CD4-positive, alpha-beta T cell (primary cell): ENCODE results near the gene IKBKG. TPM values are rescaled to one million over a fixed set of nuclear protein-coding genes. Genes with fewer than 3 reads are reported as not detected.

ENCODE experiments used
- ATAC-seq: fragments of 200-7000 bp; cut with Tn5 transposase; one replicate; pipeline ENCODE4 v1.10.0; 2022; ENCODE audit warnings: mild to moderate bottlenecking; ENCODE audit not compliant: poor library complexity
- CTCF ChIA-PET: fragments of 350-600 bp; sonication (Branson Sonifier 250); formaldehyde crosslinking; loops from one replicate; lab custom pipeline; 2021; ENCODE audit warnings: antibody characterized with exemption, inconsistent platforms; lab: Charles Lee
- POLR2A ChIA-PET: fragments of 350-600 bp; sonication (Branson Sonifier 250); formaldehyde crosslinking; loops from one replicate; lab custom pipeline; 2021; ENCODE audit warnings: antibody characterized with exemption, inconsistent platforms; lab: Charles Lee
- DNase-seq, 14 experiments: peaks; one replicate each; pipeline ENCODE4 v3.0.0-alpha.2; 2013 to 2020; ENCODE audit warnings: mixed read lengths in 2 of 14
- H3K27ac ChIP-seq, 2 donors: one replicate each; pipeline versions ENCODE4 v1.5.1 to v1.7.0; 2013; ENCODE audit warnings: low read length in 2 of 2, low read depth in 1 of 2, mild to moderate bottlenecking in 1 of 2
- H3K27me3 ChIP-seq, 2 experiments: 1 replicate in 1 of 2; 2 replicates in 1 of 2; pipeline versions ENCODE4 v1.6.1 to v1.7.0; 2013; ENCODE audit warnings: low read length in 2 of 2, control low read depth in 1 of 2, mild to moderate bottlenecking in 1 of 2, moderate library complexity in 1 of 2; ENCODE audit not compliant: insufficient read depth in 2 of 2, control insufficient read depth in 1 of 2
- H3K36me3 ChIP-seq: one replicate; pipeline ENCODE4 v1.6.1; 2013; ENCODE audit warnings: low read length, control low read depth; ENCODE audit not compliant: insufficient read depth
- H3K4me1 ChIP-seq: one replicate; pipeline ENCODE4 v1.6.1; 2013; ENCODE audit warnings: low read length, control low read depth; ENCODE audit not compliant: insufficient read depth
- H3K4me3 ChIP-seq: one replicate; pipeline ENCODE4 v1.5.1; 2013; ENCODE audit warnings: mild to moderate bottlenecking, low read length, moderate library complexity
- H3K9me3 ChIP-seq, 2 experiments: 1 replicate in 1 of 2; 2 replicates in 1 of 2; pipeline versions ENCODE4 v1.6.1 to v1.7.0; 2013; ENCODE audit warnings: low read length in 2 of 2, mild to moderate bottlenecking in 2 of 2, control low read depth in 1 of 2, moderate library complexity in 1 of 2; ENCODE audit not compliant: control insufficient read depth in 1 of 2, insufficient read depth in 1 of 2
- H3K27ac Mint-ChIP-seq: one replicate; pipeline ENCODE4 v1.8.0; 2020; ENCODE audit warnings: mixed read lengths
- H3K27me3 Mint-ChIP-seq: one replicate; pipeline ENCODE4 v1.8.0; 2021; ENCODE audit warnings: mixed read lengths
- H3K36me3 Mint-ChIP-seq: one replicate; pipeline ENCODE4 v1.8.0; 2021; ENCODE audit warnings: low read depth, mixed read lengths
- H3K4me1 Mint-ChIP-seq: one replicate; pipeline ENCODE4 v1.8.0; 2021; ENCODE audit warnings: low read depth, mixed read lengths
- H3K4me3 Mint-ChIP-seq: one replicate; pipeline ENCODE4 v1.8.0; 2020; ENCODE audit warnings: mild to moderate bottlenecking, mixed read lengths
- H3K9me3 Mint-ChIP-seq: one replicate; pipeline ENCODE4 v1.8.0; 2020; ENCODE audit warnings: mixed read lengths
- CTCF ChIP-seq: fragments of 200-600 bp; IDR thresholded peaks from one replicate; pipeline ENCODE4 v1.8.0; 2022; ENCODE audit warnings: antibody characterized with exemption, mild to moderate bottlenecking
- intact Hi-C, 2 experiments: fragments of 100-400 bp; cut with DNase I in 1 of 2; cut with micrococcal nuclease in 1 of 2; formaldehyde crosslinking; loops; one replicate each; pipeline versions ENCODE4 v1.15.1 to v1.9.0; 2023 to 2025; cut with DNase I, micrococcal nuclease
- total RNA-seq, 174 experiments: library from RNA in 2 of 174; stranded (reverse) in 2 of 174; gene quantifications; one replicate each; pipeline ENCODE4 v1.2.3 and lab custom pipeline; 2021 to 2026

IKBKG gene
- total RNA-seq, 2 experiments from 2014 or later = 26.2 to 27.2 TPM

GRCh38 chrX:154502989-154503388 is 44.4 kb upstream of the IKBKG start:
- Histone ChIP-seq H3K9me3 (no peaks in the 10 kb centered on the region), H3K36me3 (peaks cover 15% of the 10 kb centered on the region), H3K4me1 (no peaks in the 10 kb centered on the region), H3K4me3 (no peak overlapping the region), H3K27me3 (no peaks in the 10 kb centered on the region), H3K27ac (no peak overlapping the region)
- Mint-ChIP-seq H3K36me3 (peaks cover 5% of the 10 kb centered on the region), H3K9me3 (no peaks in the 10 kb centered on the region), H3K4me3 (no peak overlapping the region), H3K27ac (no peak overlapping the region), H3K27me3 (no peaks in the 10 kb centered on the region), H3K4me1 (no peaks in the 10 kb centered on the region)
- DNase-seq (no peak), ATAC-seq (no peak)
- intact Hi-C loops = no loop called here
- TF ChIP-seq CTCF = no peak
- CTCF ChIA-PET = interaction anchor here (0.7 kb wide), 1 partner anchor 10 kb away, joined by 3 read pairs; no protein-coding TSS in a partner anchor
- POLR2A ChIA-PET = interaction anchor here (1.2 kb wide), 1 partner anchor 12 kb away, joined by 3 read pairs; no protein-coding TSS in a partner anchor

- no peak overlapping the region for H3K4me3 ChIP-seq
- POLR2A ChIA-PET = no interaction called here
- CTCF ChIA-PET = no interaction called here
- H3K27ac ChIP-seq = no peak overlapping the region
- Mint-ChIP-seq H3K4me1 (peaks cover under 1% of the 10 kb centered on the region), H3K9me3 (no peaks in the 10 kb centered on the region), H3K27ac (no peak overlapping the region), H3K36me3 (peaks cover 10% of the 10 kb centered on the region), H3K4me3 (no peak overlapping the region), H3K27me3 (no peaks in the 10 kb centered on the region)
- no peaks in the 10 kb centered on the region for H3K4me1 ChIP-seq
- intact Hi-C loops = no loop called here
- ATAC-seq = no peak
- no peaks in the 10 kb centered on the region for H3K9me3 ChIP-seq
- DNase-seq = no peak
- peaks cover 26% of the 10 kb centered on the region for H3K36me3 ChIP-seq
- H3K27me3 ChIP-seq = no peaks in the 10 kb centered on the region
- no peak for TF ChIP-seq CTCF
Observed at GRCh38 chrX:154505734-154506133, 41.7 kb upstream of the IKBKG start.

GRCh38 chrX:154506483-154507332 is 40.7 kb upstream of the IKBKG start:
- Mint-ChIP-seq H3K4me3 (no peak overlapping the region), H3K27ac (no peak overlapping the region), H3K4me1 (peaks cover 6% of the 10 kb centered on the region), H3K27me3 (no peaks in the 10 kb centered on the region), H3K9me3 (no peaks in the 10 kb centered on the region), H3K36me3 (peaks cover 15% of the 10 kb centered on the region)
- intact Hi-C loops = no loop called here
- ATAC-seq (no peak), DNase-seq (no peak)
- Histone ChIP-seq H3K27ac (no peak overlapping the region), H3K9me3 (no peaks in the 10 kb centered on the region), H3K4me3 (no peak overlapping the region), H3K27me3 (no peaks in the 10 kb centered on the region), H3K36me3 (peaks cover 26% of the 10 kb centered on the region), H3K4me1 (peaks cover 8% of the 10 kb centered on the region)
- POLR2A ChIA-PET = no interaction called here
- TF ChIP-seq CTCF = no peak
- CTCF ChIA-PET = no interaction called here
